Cardiac septum (tissue), 1 donor: ENCODE results near the gene PTPRD. TPM values are rescaled to one million over a fixed set of nuclear protein-coding genes. Genes with fewer than 3 reads are reported as not detected.

ENCODE experiments used
- DNase-seq: peaks from one replicate; pipeline ENCODE4 v3.0.0-alpha.2; 2020; ENCODE audit warnings: low spot score
- intact Hi-C: fragments of 100-400 bp; cut with DNase I; formaldehyde crosslinking; loops from one replicate; pipeline ENCODE4 v1.14.0; 2022
- total RNA-seq: library from RNA; stranded (reverse); fragmentation: NEBNext Ultra II Directional; extraction: Animal tissue kit (Norgen Biotek cat#: 25700); gene quantifications from one replicate; pipeline ENCODE4 v1.2.1, GENCODE V29; 2021
- donor health status: DM: no; HTN: no; CAD: no.

Gene PTPRD
- total RNA-seq, 1 donor from 2014 or later, result 13.0 TPM

DNA sequence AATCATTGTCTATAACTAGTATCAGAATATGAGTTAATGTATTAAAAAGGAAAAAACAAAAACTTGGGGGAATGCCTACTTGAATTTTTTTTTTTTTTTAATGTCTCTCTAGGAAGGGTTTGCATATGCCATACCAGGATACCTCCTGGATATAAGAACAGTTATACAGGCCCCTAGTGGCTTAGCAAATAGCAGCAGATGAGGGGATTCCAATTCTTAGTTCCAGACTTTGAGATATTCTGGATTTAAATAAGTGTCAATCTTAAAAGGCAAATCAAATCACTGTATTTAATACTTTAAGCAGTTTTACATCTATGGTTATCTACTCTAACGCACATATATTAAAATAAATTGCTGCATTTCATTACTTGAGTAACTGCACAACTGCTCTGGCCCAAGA, 1757.8 kb downstream of the PTPRD start:
- DNase-seq, result no peak
- intact Hi-C loops, result no loop called here

DNA sequence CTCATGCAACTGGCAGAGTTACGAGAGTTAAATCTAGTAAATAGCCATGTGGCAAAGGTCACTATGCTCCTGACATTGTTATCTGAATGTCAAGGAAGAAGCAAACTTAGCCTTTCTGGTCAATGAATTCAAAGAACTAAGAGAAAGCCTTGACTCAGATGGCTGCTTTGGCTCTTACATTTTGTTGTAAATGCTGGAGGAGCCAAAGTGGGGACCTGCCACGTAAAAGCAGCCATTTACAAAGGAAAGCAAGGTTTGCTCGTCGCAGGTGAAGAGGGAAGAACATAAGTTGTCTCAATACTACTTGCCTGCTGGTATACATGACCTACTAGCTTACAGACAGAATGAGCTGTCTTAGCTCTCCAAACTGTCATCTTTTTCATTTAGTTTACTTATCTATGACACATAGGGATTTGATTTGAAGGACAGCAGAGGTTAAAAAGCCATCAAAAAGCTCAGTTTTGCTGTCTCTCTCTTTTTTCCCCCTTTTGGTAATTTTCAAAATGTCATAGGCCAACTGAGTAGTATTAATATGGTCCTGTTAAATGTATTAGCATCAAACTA, 1760.4 kb downstream of the PTPRD start:
- intact Hi-C loops, result no loop called here
- DNase-seq, result no peak

DNA sequence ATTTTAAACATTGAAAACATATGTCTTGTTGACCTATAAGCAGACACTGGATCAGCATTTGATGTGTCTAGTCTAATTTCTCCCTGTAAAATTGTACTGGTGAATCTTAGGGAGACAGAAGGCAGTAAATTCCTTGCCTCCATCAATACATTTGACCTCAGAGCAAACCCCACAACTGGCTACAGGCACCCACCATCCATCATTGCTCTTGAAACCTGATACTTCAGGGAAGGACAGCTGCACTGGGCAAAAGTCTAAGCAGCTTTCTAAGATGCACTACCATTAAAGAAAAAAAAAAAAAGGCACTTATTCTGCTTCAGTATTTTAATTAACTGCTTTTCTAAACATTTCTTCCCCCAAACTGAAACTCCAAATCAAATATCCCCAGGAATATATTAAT, 1761.9 kb downstream of the PTPRD start:
- intact Hi-C loops, result no loop called here
- no peak for DNase-seq

- DNase-seq, result no peak
- intact Hi-C loops, result no loop called here
These were observed 1767.0 kb downstream of the PTPRD start for GRCh38 chr9:8845808-8846207.

DNA sequence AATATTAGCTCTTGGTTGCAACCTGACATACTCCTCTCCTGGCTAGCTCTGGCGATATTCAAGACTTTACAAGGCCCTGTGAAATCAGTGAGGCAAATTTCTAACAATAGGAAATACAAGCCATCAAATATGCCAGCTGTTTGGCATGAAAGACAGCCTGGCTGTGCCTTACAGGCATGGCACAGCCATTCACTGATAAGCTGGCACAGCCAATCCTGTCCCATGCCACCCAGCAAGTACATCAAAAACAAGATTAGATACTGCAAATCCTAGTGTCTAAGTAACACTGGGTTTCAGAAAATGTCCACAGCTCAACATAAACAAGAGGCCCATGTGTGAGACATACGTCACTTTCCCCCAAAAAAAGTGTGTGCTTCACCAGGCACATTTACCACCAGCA, 1767.4 kb downstream of the PTPRD start:
- intact Hi-C loops, result no loop called here

DNA sequence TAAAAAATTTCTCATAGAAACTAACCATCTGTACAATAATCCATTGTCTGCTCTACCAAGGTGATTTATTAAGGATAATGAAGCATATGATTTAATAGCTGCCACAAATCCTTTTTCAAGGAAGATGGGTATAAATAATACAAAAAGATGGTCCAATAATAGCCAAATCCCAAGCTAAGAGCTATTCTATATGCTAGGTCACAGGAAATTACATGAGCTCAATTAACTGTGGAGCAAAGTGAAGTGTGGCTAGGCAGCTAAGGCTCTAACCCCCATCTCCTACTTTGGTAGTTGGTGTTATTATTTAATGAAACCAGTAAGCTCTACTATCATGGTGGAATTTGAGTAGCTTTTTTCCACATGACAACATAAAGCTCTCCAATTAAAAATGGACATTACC, 1768.3 kb downstream of the PTPRD start:
- intact Hi-C loops, result no loop called here
- no peak for DNase-seq

More for the DNA sequence above, 1767.4 kb downstream of the PTPRD start:
- DNase-seq, result no peak

DNA sequence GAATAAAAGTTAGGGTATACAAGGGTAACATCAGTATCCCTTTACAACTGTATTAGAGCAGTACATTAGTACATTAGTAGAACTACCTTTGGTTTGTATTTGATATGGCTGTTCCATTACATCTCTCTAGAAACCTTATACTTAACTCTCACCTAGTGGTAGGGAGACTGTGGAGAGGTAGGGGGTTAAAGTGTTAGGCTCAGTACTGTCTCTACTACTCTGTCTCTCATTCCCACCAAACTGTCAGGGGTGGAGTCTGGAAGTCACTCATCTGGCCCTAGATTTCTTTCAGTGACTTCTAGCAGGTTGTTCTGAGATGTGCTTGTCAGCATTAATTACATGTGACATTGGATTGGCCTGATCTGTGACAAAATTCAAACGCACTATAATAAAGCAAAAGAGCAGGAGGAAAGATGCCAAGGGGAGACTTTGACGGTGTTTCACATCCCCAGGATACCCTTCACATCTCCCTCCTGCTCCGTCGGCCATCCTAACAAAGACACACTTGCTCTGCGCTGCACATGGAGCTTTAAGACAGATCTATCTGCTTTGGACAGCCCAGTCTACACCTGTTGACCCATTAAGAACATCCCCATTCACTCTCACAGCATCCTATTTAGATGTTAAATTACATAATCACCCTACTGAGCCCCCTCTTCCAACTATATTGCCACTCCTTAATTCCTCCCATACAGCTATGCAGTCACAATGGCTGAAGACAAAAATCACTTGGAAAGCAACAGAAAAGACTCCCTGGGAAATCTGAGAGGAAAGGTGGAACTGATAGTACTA, 1770.2 kb downstream of the PTPRD start:
- intact Hi-C loops, result no loop called here
- DNase-seq, result no peak

DNA sequence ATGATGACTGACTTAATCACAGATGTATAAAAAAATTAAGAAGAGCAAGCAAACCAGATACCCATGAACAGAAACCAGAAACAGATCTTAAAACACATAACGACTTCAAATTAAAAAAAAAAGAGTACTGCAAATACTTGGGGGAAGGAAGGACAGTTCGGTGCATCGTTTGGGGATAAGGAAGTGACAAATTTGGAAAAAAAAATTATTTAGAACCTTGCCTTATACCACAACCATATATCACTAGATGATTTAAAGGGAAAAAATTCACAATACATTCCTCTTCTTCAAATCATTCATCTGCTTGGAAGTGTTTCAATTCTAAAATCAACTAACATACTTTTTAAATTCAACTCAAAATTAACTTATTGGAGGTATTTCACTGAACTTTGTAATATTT, 1774.7 kb downstream of the PTPRD start:
- no peak for DNase-seq
- intact Hi-C loops, result loop anchor here (10.0 kb wide), 1 partner anchor 163 kb away; no protein-coding TSS in a partner anchor

DNA sequence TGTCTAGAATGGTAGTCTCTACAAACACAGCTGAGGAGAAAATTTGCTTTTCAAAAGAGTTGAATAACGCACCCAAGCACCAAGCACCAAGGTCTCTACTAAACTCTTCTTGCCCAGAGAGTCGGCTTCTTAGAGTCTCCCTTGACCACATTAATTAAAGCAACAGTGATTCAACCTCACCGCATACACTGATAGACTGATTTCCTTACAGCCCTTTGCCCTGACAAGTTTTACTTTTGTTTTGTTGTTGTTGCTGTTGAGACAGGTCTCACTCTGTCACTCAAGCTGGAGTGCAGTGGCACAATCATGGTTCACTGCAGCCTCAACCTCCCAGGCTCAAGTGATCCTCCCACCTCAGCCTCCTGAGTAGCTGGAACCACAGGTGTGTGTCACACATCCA, 1777.5 kb downstream of the PTPRD start:
- DNase-seq, result no peak
- intact Hi-C loops, result loop anchor here (10.0 kb wide), 1 partner anchor 160 kb away; no protein-coding TSS in a partner anchor

DNA sequence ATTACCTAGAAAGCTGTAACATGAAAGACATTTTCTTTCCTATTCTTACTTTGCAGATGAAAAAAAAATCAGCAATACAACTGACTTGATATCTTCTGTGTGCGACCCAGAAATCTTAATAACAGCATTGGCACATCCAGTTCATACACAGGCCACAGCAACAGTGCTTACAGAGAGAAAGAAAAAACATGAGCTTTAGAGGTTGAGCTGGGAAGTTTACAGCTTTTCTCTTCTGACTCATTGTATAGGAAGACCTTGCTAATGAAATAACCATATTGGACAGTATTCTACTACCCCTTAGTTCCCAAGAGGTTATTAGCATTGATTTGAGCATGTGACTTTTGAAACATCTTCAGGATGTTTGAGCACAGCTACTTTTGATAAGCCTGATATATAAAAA, 1779.8 kb downstream of the PTPRD start:
- intact Hi-C loops, result loop anchor here (10.0 kb wide), 1 partner anchor 158 kb away; no protein-coding TSS in a partner anchor
- no peak for DNase-seq

DNA sequence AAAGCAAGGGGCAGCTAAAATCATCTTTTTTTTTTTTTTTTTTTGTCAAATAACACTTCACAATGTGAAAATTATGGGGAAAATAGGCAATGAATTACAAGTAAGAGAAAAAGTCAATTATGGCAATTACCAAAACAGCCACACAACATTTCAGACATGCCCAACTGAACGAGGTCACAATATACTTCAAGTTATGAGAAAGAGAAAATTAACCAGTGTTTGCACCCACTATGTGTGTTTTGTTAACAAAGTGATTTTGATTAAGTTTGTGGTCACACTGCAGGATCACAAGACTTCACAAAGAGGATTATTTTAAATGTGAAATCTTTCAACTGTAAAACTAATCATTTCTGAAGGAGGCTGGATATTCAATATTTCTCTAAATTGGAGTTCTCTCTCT, 1780.4 kb downstream of the PTPRD start:
- DNase-seq, result no peak
- intact Hi-C loops, result loop anchor here (10.0 kb wide), 1 partner anchor 158 kb away; no protein-coding TSS in a partner anchor

GRCh38 chr9:8831568-8831967, 1781.2 kb downstream of the PTPRD start:
- DNase-seq, result no peak
- intact Hi-C loops, result loop anchor here (10.0 kb wide), 1 partner anchor 157 kb away; no protein-coding TSS in a partner anchor

DNA sequence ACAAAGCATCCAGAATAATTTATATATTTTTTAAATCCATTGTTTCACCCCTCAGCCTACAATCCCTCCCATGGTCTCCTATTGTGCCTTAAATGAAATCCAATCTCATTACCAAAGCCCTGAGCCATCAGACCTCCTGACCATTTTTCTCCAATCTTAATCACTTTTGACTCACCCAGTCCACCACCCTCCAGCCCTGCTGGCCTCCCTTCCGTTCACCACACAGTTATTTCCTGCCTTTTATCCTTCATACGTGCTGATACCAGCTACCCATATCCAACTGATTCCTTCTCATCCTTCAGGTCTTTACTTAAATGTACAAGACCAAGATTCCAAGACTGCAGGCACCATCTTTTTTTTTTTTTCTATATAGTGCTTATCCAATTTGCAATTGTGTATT, 1786.5 kb downstream of the PTPRD start:
- DNase-seq, result no peak
- intact Hi-C loops, result no loop called here

- DNase-seq, result no peak
- intact Hi-C loops, result no loop called here
These were observed 1787.1 kb downstream of the PTPRD start for GRCh38 chr9:8825585-8826147.

- intact Hi-C loops, result no loop called here
- no peak for DNase-seq
These were observed 1789.5 kb downstream of the PTPRD start for GRCh38 chr9:8823131-8823895.

- DNase-seq, result no peak
- intact Hi-C loops, result no loop called here
These were observed 1790.2 kb downstream of the PTPRD start for GRCh38 chr9:8822667-8823025.

- no peak for DNase-seq
- intact Hi-C loops, result no loop called here
These were observed 1790.7 kb downstream of the PTPRD start for GRCh38 chr9:8821910-8822666.

- intact Hi-C loops, result no loop called here
- DNase-seq, result no peak
These were observed 1795.5 kb downstream of the PTPRD start for GRCh38 chr9:8817335-8817734.

- DNase-seq, result no peak
- intact Hi-C loops, result no loop called here
These were observed 1796.4 kb downstream of the PTPRD start for GRCh38 chr9:8816361-8816760.
